Nucleus accumbens (tissue), 56 donors: Measurements from ENCODE around the gene LCORL.
A peak's percentile ranks its signal among the peaks of the same experiment; 100 is the strongest.
"Not testable (repeated sequence)": the region's sequence is repeated elsewhere in the genome, so short reads cannot be mapped to it uniquely, and the experiment has no call there.

ENCODE experiments used
- DNase-seq, 56 donors: peaks; one replicate each; lab custom pipeline; 2025; lab: John Stamatoyannopoulos, UW

LCORL gene

DNA sequence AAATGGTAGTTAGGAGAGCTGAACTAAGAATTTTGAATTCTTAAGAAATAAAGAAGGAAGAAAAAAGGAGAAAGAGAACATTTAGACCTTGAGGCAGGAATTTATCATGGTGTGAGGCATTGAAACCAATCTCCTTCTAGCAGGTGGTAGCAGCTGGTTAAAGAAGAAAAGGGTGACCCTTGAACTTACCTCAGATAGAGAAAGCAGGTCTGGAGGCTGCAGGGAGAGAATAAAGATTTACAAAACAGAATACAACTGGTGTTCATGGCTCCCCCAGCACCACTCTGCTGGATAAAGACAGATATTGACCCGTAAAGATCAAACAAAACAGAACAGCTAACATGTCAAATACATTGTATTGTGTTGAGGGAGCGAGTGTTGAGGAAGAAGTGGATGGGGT, 154.7 kb downstream of the LCORL start:
- DNase-seq = no peak

DNA sequence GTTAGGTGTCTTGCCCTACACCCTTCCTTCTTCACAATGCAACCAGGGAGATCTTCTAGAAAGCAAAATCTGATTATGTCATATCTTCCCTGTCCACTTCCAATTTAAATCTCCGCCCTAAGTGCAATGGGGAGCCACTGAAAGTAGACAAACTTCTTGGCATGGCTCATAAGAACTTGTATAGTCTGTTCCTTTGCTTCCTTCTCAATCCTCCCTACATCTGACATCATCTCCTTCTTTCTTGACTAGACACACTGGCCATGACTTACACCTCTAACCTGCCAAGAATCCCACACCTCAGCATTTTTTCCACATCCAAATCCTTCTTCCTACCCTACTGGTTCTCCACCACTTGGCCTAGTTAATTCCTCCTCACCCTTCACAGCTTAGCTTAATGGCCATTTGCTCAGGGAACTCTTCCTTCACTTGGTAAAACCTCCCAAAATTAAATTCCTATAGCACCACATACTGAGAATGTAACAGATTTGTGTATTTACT, 155.6 kb downstream of the LCORL start:
- no peak for DNase-seq

DNA sequence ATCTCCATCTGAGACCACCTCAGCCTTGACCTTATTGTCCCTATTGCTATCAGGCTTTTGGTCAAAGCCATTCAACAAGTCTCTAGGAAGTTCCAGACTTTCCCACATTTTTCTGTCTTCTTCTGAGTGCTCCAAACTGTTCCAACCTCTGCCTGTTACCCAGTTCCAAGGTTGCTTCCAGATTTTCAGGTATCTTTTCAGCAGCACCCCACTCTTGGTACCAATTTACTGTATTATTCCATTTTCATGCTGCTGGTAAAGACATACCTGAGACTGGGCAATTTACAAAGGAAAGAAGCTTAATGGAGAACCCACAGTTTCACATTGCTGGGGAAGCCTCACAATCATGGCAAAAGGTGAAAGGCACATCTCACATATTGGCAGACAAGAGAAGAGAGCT, 159.6 kb downstream of the LCORL start:
- not testable (repeated sequence) for DNase-seq

DNA sequence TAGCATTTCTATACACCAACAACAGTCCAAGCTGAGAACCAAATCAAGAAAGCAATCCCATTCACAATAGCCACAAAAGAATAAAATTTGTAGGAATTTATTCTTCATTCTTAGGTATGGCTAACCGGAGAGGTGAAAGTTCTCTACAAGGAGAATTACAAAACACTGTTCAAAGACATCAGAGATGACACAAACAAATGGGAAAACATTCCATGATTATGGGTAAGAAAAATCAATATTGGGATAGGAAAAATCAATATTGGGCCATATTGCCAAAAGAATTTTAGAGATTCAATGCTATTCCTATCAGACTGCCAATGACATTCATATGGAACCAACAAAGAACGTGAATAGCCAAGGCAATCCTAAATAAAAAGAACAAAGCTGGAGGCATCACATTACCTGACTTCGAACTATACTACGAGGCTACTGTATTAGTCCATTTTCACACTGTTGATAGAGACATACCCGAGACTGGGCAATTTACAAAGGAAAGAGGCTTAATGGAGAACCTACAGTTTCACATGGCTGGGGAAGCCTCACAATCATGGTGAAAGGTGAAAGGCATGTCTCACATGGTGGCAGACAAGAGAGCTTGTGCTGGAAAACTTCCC, 161.7 kb downstream of the LCORL start:
- DNase-seq = no peak

DNA sequence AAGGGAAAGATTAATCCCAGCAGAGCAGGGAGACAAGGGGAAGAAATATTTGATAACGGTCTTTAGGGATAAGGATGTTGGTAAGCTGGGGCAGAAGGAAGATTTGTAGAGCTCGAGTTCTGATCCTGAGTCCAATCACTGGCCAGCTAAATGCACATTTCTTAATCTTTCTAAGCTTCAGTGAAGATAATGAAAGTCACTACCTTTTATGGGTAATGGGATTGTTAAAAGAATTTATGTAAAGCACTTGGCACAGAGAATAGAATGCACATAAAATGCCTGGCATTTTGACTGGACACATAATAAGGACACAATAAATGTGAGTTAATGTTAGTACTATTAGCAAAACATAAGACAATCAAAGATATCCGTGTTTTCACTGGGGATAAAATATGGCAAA, 167.5 kb downstream of the LCORL start:
- no peak for DNase-seq

DNA sequence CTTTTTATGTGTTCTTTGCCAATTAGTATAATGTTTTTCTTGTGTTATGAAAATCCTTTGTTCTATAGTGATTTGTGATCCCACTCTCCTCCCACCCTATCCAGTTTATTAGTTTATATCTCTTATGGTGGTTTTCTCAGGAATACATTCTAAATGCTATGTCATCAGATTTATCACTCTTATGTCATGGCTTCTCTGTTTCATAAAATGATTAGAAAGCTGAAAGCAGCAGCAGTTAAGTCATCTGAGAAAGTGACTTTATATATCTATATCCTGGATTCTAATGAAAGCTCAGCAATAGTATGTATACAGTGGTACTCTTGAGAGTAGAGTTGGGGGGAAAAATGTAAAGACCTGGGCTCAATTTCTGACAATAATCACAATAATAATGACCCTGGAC, 169.6 kb downstream of the LCORL start:
- no peak for DNase-seq

DNA sequence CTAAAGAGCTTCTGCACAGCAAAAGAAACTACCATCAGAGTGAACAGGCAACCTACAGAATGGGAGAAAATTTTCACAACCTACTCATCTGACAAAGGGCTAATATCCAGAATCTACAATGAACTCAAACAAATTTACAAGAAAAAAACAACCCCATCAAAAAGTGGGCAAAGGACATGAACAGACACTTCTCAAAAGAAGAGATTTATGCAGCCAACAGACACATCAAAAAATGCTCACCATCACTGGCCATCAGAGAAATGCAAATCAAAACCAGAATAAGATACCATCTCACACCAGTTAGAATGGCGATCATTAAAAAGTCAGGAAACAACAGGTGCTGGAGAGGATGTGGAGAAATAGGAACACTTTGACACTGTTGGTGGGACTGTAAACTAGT, 171.3 kb downstream of the LCORL start:
- DNase-seq = not testable (repeated sequence)

DNA sequence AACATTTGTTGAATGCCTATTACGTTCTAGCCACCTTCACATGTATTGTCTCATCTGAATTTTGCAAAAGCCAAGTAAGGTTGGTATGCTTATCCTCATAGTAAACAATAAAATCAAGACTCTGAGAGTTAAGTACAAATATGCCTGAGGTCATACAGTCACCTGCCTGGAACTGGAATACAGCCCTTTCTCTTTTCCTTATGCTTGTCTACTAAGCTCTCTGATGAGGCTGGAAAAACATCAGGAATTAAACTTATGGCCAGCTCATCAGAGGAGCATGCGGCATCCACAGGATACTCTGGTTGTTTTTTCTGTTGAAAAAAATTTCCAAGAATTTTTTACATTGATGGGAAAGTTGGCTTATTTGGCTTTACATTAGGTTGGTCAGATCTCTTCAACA, 175.3 kb downstream of the LCORL start:
- no peak for DNase-seq

DNA sequence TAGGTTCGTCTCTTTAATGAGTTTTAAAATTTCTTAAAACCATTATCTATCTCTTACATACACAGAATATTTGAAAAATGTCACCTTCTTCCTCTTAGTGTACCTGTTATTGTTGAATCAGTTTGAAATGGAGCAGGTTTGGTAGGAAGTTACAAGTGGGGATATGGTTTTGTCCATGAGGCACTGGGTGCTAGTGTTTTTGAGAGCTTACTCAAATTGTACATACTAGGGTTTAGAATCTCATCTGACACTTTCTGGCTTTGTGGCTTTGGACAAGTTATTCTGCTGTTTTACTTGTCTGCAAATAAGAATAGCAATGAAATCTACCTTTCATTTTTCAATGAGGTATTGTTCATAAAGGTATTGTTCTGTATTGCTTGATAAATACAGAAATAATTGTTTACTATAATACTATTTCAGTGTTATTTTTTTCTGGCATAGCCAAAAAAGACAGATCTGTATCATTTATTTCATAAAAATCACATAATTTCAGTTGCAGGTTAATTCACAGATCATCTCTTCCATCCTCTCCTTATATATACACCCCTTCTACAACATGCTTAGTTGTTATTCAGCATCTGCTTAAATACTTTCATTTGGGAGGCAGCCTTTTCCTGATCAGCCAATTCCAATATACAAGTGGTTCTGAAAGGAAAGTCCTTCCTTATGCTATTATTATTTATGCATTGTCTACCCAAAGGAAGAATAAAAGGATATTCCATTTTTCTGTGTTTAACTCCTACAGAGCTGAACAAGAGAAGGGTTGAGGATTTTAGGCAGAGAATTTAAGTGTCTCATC, 197.5 kb downstream of the LCORL start:
- no peak for DNase-seq

DNA sequence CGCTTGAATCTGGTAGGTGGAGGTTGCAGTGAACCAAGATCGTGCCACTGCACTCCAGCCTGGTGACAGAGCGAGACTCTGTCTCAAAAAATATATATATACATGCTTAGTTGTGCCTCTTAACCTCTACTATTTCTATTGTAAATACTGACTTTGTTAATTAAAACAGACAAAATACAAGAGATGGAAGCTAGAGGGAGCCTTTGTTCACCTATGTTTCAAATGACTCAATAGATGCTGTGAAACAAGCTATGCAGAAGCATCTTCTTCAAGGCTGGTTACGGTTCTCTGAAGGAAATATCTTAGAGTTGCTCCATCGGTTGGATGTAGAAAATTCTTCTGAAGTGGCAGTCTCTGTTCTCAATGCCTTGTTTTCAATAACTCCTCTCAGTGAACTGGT, 204.5 kb downstream of the LCORL start:
- DNase-seq = no peak

DNA sequence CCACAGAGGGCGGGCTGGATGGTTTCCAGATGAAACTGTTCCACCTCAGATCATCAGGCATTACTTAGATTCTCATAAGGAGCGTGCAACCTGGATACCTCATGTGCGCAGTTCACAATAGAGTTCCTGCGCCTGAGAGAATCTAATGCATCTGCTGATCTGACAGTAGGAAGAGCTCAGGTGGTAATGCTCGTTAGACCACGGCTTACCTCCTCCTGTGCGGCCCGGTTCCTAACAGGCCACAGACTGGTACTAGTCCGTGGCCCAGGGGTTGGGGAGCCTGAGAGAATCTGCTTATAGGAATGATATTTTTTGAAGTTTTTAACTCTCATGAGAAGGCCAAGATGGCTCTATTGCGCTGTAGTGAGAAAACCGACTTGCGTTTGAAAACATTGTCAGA, 205.4 kb downstream of the LCORL start:
- DNase-seq = no peak

DNA sequence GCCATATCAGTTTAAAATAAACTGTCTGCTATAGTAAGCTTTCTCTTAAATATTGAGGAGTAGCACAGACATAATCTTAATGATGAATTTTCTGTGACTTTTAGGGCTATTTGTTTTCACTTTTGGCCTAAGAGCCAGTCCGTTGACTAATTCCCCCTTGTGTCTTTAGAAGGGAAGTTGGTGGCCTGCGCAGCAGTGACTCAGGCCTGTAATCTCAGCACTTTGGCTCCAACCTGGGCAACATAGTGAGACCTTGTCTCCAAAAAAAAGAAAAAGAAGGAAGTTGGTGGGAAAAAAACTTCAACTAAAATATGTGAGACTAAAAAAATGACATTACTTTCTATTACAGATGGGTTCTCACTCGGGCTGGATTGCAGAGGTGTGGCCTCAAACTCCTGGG, 207.4 kb downstream of the LCORL start:
- no peak for DNase-seq

DNA sequence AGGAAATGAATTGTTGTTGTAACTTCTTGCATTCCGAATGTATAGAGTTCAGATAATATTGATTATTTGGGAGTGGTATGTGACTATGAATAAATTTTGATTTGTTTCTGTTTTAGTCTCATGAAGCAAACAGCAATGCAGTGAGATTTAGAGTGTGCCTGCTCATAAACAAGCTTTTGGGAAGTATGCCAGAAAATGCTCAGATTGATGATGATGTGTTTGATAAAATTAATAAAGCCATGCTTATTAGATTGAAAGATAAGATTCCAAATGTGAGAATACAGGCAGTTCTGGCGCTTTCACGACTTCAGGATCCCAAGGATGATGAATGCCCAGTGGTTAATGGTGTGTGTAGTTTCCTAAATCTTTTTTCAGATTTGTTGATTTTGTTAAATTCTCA, 208.8 kb downstream of the LCORL start:
- no peak for DNase-seq

DNA sequence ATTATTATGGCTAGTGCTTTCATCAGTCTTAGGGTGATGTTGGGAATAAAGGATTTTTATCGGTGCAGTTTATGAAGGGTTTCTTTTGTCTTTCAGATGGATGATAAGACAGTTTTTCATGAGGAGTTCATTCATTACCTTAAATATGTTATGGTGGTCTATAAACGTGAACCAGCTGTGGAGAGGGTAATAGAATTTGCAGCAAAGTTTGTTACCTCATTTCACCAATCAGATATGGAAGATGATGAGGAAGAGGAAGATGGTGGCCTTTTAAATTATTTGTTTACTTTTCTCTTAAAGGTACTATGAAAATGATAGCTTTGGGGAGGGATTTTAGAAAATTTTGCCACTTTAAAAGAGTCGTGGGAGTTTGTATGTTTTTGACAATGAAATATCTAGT, 209.4 kb downstream of the LCORL start:
- DNase-seq = no peak

DNA sequence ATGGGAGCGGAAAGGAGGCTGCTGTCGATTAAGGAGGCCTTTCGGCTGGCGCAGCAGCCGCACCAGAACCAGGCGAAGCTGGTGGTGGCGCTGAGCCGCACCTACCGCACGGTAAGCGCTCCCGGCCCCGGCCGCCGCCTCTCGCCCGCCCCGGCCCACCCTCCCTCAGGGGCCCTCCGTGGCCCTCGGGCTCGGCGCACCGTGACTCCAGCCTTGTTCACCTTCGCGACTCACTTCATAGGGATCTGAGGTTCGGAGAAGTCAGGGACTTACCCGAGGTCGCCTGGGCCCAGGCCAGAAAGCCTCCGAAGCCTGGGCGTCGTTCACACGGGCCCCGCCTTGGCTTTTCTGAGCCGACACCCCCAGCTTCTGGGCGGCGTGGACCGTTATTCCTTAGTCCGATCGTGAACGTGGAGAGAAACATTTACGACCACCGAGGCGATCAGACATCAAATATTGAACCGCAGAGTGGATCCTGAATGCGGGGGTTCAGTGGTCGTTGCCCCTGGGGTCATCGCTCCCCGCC, 210.4 kb downstream of the LCORL start:
- DNase-seq = peak in 2 of 56 donors; percentile 21 to 28

DNA sequence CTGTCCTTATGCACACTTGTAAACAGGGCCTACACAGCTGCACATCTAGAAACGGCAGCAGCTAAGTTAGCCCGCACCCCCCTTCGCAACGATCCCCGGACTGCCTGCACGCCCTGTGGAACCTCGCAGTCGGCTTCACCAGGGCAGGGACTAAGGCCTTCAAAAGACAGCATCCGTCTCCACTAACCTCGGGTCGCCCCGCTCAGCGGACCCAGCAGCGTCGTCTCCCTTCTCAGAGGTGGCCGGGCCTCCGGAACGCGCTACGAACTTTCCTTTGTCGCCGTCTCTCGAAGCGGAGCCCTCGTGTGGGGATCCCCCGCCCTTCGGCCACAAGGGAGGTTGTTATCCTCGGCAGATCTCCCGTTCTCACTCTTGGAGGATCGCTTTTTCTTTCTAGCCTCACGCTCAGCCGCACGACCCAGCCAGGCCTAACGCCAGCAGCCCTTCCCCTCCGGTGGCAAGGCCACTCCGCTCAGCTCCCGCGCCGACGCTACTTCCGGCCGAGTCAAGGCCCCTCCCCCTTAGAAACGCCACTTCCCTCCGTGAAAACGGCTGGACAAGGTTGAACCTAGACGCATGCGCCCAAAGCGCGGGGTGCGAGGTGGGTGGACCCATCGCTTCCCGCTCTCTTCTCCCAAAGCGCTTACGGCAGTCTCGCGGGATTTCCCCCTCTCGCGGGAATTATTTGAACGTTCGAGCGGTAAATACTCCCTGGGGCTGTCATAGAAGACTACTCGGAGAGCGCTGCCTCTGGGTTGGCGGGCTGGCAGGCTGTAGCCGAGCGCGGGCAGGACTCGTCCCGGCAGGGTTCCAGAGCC, 211.1 kb downstream of the LCORL start, which contains the start of the genes DCAF16 and NCAPG:
Gene DCAF16 (minus strand): TSS at position 498 of the 818 bp plus-strand sequence. CDS start 6,616 bp downstream, outside the sequence.
Gene NCAPG (plus strand): TSS at position 720 of the 818 bp plus-strand sequence. CDS start 99 bp downstream, outside the sequence.
- peak; percentile 83 to 100 (median 98) for DNase-seq

DNA sequence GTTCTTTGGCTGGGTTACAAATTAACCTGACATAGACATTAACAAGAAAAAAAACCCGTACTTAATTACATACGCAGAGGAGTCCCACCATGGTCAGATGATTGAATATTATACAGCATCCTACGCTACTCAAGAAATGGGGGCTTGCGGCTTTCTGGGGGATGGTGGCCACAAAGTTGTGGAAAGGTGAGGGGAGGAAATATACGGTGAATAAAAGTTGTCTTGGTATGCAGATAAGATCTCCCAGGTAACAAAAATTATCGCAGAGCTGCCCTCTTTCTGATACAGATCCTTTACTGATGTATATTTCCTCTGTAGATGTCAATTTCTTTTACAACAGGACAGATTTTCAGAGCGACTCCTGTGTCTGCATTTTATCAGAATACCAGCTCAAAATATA, 211.9 kb downstream of the LCORL start:
- DNase-seq = no peak

DNA sequence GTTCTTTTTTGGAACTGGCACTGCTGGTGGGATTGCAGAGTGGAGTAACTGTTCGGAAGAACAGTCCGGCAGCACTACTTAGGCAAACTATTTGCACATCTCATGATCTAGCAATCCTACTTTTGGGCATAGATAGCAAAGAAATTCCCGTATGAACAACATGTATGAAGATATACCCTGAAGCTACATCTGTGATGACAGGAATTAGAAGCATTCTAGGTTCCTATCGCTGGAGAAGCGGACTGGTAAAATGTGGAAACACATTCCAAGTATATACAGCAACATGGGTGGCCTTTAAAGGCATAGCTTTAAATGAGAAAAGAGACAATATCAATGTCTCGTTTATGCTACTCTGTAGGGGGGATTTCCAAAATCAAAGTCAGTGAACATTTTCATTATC, 214.1 kb downstream of the LCORL start:
- DNase-seq = no peak

DNA sequence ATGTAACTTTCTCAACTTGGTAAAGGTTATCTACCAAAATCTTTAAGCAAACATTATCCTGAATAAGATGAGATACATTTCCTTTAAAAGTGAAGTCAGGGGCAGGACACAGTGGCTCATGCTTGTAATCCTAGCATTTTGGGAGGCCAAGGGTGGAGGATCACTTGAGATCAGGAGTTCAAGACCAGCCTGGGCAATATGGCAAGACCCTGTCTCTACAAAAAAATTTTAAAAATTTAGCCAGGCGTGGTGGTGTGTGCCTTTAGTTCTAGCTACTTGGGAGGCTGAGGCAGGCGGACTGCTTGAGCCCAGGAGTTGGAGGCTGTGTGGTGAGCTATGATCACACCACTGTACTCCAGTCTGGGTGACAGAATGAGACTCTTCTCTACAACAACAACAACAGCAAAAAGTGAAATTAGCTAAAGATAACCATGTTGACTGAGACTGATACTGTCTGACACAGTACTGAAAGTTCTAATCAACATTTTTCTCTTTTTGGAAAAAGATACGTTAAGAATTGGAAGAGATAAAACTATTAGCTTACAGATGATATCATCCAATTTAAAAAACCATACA, 215.9 kb downstream of the LCORL start:
- DNase-seq = no peak

DNA sequence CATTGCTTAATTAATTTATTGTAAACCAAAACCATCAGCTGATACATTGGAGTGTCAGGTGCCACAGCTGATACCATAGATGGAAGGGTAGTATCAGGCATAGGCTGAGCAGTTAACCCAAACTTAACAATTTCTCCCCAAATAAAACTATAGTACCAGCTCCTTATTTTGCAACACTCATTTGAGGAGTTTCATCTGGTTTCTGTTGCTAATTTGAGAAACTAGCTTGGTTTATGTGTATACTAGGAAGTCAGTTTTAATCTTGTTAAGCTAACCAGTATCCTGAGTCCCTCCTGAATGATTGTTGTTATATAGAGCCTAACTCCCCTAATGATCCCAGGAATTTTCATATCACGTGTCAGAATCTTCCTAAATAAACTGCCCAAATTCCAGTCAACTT, 223.7 kb downstream of the LCORL start:
- DNase-seq = no peak
